HepG2 (cell line): Measurements from ENCODE around the gene MAPK1. TPM values are rescaled to one million over a fixed set of nuclear protein-coding genes. Genes with fewer than 3 reads are reported as not detected.
"Not testable (repeated sequence)": the region's sequence is repeated elsewhere in the genome, so short reads cannot be mapped to it uniquely, and the experiment has no call there.

Experiments used
- ATAC-seq: fragments of 200-7000 bp; cut with Tn5 transposase; 3 replicates; pipeline ENCODE4 v1.9.1; 2020; ENCODE audit warnings: mild to moderate bottlenecking, moderate library complexity
- BruUV-seq: library from RNA; stranded (reverse); fragments of 400-500 nt; replicated peaks from 2 replicates; lab custom pipeline; 2021; lab: Mats Ljungman, UMichigan
- CTCF ChIA-PET: fragments of 300-600 bp; formaldehyde crosslinking; extraction: SDS; loops from one replicate; lab custom pipeline; 2021; ENCODE audit warnings: low total read pairs, inconsistent platforms, low intra/inter-chr PET ratio; lab: Yijun Ruan, JAX
- POLR2A ChIA-PET: fragments of 350-600 bp; sonication (Branson Sonifier 250); formaldehyde crosslinking; loops from one replicate; lab custom pipeline; 2020; ENCODE audit warnings: antibody characterized with exemption, inconsistent platforms; lab: Yijun Ruan, JAX
- DNase-seq: peaks from one replicate; pipeline ENCODE4 v3.0.0-alpha.2; 2015; ENCODE audit warnings: low spot score
- FAIRE-seq: peaks from 3 replicates; lab custom pipeline; 2011; peaks lifted over from hg19 to GRCh38; lab: Jason Lieb, UNC
- H2AFZ ChIP-seq: one replicate; pipeline ENCODE4 v1.6.1; 2011; ENCODE audit warnings: low read length, inconsistent platforms
- H3K27ac ChIP-seq: fragments of 300-600 bp; 3 replicates; pipeline ENCODE4 v1.8.0; 2011; ENCODE audit warnings: mixed run types, mild to moderate bottlenecking, mixed read lengths, low read length, inconsistent platforms; ENCODE audit not compliant: insufficient read depth; ENCODE audit errors: extremely low read length
- H3K27me3 ChIP-seq, 2 experiments: fragments of 200-600 bp in 1 of 2; 2 replicates in 1 of 2; 3 replicates in 1 of 2; pipeline versions ENCODE4 v1.6.0 to v1.8.0; 2011; ENCODE audit warnings: low read length in 2 of 2, mild to moderate bottlenecking in 2 of 2, moderate library complexity in 2 of 2, inconsistent platforms in 1 of 2; ENCODE audit not compliant: insufficient read depth in 2 of 2, control insufficient read depth in 1 of 2
- H3K36me3 ChIP-seq, 2 experiments: fragments of 200-600 bp in 1 of 2; replicated peaks in 1 of 2; 2 replicates in 1 of 2; 3 replicates in 1 of 2; pipeline versions ENCODE4 v1.5.1 to v1.8.0; 2011; ENCODE audit warnings: low read length in 2 of 2, inconsistent platforms in 1 of 2; ENCODE audit not compliant: insufficient read depth in 2 of 2, control insufficient read depth in 1 of 2
- H3K4me1 ChIP-seq: 2 replicates; pipeline ENCODE4 v1.5.1; 2012; ENCODE audit warnings: low read length, inconsistent platforms; ENCODE audit not compliant: insufficient read depth
- H3K4me2 ChIP-seq: 2 replicates; pipeline ENCODE4 v1.6.0; 2011; ENCODE audit warnings: low read depth, low read length, inconsistent platforms
- H3K4me3 ChIP-seq, 3 experiments: fragments of 200-600 bp in 1 of 3; sonication (generic), shearing (Covaris generic) in 1 of 3; replicated peaks in 1 of 3; 2 replicates each; pipeline ENCODE4 v1.5.1; 2011 to 2016; ENCODE audit warnings: low read length in 3 of 3, inconsistent platforms in 2 of 3, low read depth in 2 of 3, mild to moderate bottlenecking in 2 of 3, control low read depth in 1 of 3, mixed read lengths in 1 of 3; ENCODE audit not compliant: insufficient read depth in 1 of 3
- H3K79me2 ChIP-seq: one replicate; pipeline ENCODE4 v1.6.1; 2011; ENCODE audit warnings: low read length, inconsistent platforms; ENCODE audit not compliant: insufficient read depth
- H3K9ac ChIP-seq: 2 replicates; pipeline ENCODE4 v1.6.0; 2011; ENCODE audit warnings: mild to moderate bottlenecking, low read depth, low read length, inconsistent platforms; ENCODE audit not compliant: insufficient read depth
- H3K9me3 ChIP-seq: 2 replicates; pipeline ENCODE4 v1.5.1; 2012; ENCODE audit warnings: mild to moderate bottlenecking, low read length
- H4K20me1 ChIP-seq: 2 replicates; pipeline ENCODE4 v1.6.0; 2011; ENCODE audit warnings: inconsistent platforms, mild to moderate bottlenecking, low read length, moderate library complexity; ENCODE audit not compliant: insufficient read depth
- FOXO4 ChIP-seq: sonication (generic); formaldehyde crosslinking; conservative IDR thresholded peaks from 2 replicates; pipeline ENCODE4 v1.8.1; 2023; ENCODE audit warnings: missing genetic modification reagents
- ZEB1 ChIP-seq: IDR thresholded peaks from 2 replicates; pipeline ENCODE4 v1.6.1; 2012; ENCODE audit warnings: mild to moderate bottlenecking, low read depth, inconsistent platforms; ENCODE audit not compliant: insufficient replicate concordance
- ZHX1 ChIP-seq: sonication (generic); formaldehyde crosslinking; IDR thresholded peaks from 2 replicates; pipeline ENCODE4 v1.8.1; 2022; ENCODE audit warnings: low read depth, mild to moderate bottlenecking, missing genetic modification reagents
- ZNF253 ChIP-seq: sonication (generic); formaldehyde crosslinking; IDR thresholded peaks from 2 replicates; pipeline ENCODE4 v1.8.0; 2022; ENCODE audit warnings: mild to moderate bottlenecking, missing genetic modification reagents, borderline replicate concordance
- ZNF30 ChIP-seq: sonication (generic); formaldehyde crosslinking; IDR thresholded peaks from 2 replicates; pipeline ENCODE4 v1.5.0; 2020; ENCODE audit warnings: mild to moderate bottlenecking, missing genetic modification reagents
- ZNF740 ChIP-seq: sonication (generic); formaldehyde crosslinking; IDR thresholded peaks from 2 replicates; pipeline ENCODE4 v1.4.0; 2020; ENCODE audit warnings: missing genetic modification reagents
- ZNF792 ChIP-seq: IDR thresholded peaks from 2 replicates; pipeline ENCODE4 v1.6.1; 2016
- WGBS: methylation state at CpG from one replicate; pipeline ENCODE4 v1.1.6; 2017; ENCODE audit warnings: low lambda C conversion rate; 5-methylcytosine and 5-hydroxymethylcytosine counted together
- in situ Hi-C: cut with HindIII; loops from 2 replicates; pipeline ENCODE4 v1.10.0; 2017; ENCODE audit warnings: low pct_unique_long_range_greater_than_20kb; ENCODE audit not compliant: extremely low pct_ligation_motif_present
- intact Hi-C: fragments of 100-400 bp; cut with micrococcal nuclease; formaldehyde crosslinking; loops from one replicate; pipeline ENCODE4 v1.10.0; 2022; ENCODE audit not compliant: unreplicated experiment
- polyA plus RNA-seq, 8 experiments: library from polyadenylated mRNA; depleted of rRNA in 3 of 8; stranded (reverse) in 7 of 8; unstranded in 1 of 8; fragments of >200 nt; fragmentation: Illumina TruSeq in 4 of 8; extraction: Trizol in 4 of 8; gene quantifications; 2 replicates each; pipeline versions ENCODE4 v1.2.1 to v1.2.3, GENCODE V29; 2011 to 2016; ENCODE audit warnings: low read depth in 4 of 8, missing spikeins in 1 of 8, mixed read lengths in 1 of 8; ENCODE audit not compliant: insufficient read depth in 1 of 8
- total RNA-seq, 5 experiments: library from RNA; depleted of rRNA; stranded (reverse); fragments of >200 nt; fragmentation: Illumina TruSeq; extraction: Trizol; gene quantifications; 2 replicates each; pipeline ENCODE4 v1.2.3, GENCODE V29; 2016; ENCODE audit warnings: low read depth in 1 of 5

Gene MAPK1
- total and polyA plus RNA-seq, 2 of the 13 experiments (the other 11 are each of a cell fraction or from before 2014, with no cell fraction given) = 107 to 114 TPM

GRCh38 chr22:21819183-21819770 is 48.2 kb downstream of the MAPK1 start (continued):
- TF ChIP-seq ZHX1 (CRISPR knock-in tag) (no peak), ZEB1 (no peak), ZNF792 (CRISPR knock-in tag) (no peak), ZNF253 (CRISPR knock-in tag) (no peak)

GRCh38 chr22:21818487-21819182 is 48.8 kb downstream of the MAPK1 start:
- no peak overlapping the region for H2AFZ ChIP-seq
- POLR2A ChIA-PET = no interaction called here
- H3K4me3 ChIP-seq = no peak overlapping the region
- no peak for ATAC-seq
- peaks cover 75% of the 10 kb centered on the region for H3K79me2 ChIP-seq
- H3K27me3 ChIP-seq = no peaks in the 10 kb centered on the region
- H3K4me2 ChIP-seq = no peak overlapping the region
- TF ChIP-seq ZNF30 (CRISPR knock-in tag) (no peak), ZEB1 (no peak), ZNF740 (CRISPR knock-in tag) (no peak), FOXO4 (CRISPR knock-in tag) (no peak)
- no peaks in the 10 kb centered on the region for H3K9me3 ChIP-seq
- FAIRE-seq = no peak
- H3K27ac ChIP-seq = no peak overlapping the region
- peaks cover 8% of the 10 kb centered on the region; the same call in 1 of the 2 replicates for H4K20me1 ChIP-seq
- 84% methylated on average over 8 of the region's 8 CpGs for WGBS
- intact Hi-C loops (no loop called here), in situ Hi-C loops (no loop called here)
- H3K9ac ChIP-seq = no peak overlapping the region
- no TSS peak for BruUV-seq
- H3K36me3 ChIP-seq = peaks cover 0 to 17% of the 10 kb centered on the region in 2 experiments; a peak in 2 of 5 replicates
- DNase-seq = no peak
- CTCF ChIA-PET = no interaction called here
- no peaks in the 10 kb centered on the region for H3K4me1 ChIP-seq

GRCh38 chr22:21817497-21817853 is 50.0 kb downstream of the MAPK1 start:
- H3K9me3 ChIP-seq, H3K4me1 ChIP-seq, ATAC-seq, H3K27me3 ChIP-seq, H2AFZ ChIP-seq, POLR2A ChIA-PET, in situ Hi-C loops, FAIRE-seq, H3K4me2 ChIP-seq, H3K4me3 ChIP-seq, CTCF ChIA-PET, DNase-seq, H3K9ac ChIP-seq, H3K27ac ChIP-seq, intact Hi-C loops, BruUV-seq: not testable (repeated sequence)
- WGBS = 90% methylated on average over 3 of the region's 3 CpGs
- Histone ChIP-seq H4K20me1 (peaks cover 11% of the 10 kb centered on the region; the same call in 1 of the 2 replicates), H3K79me2 (peaks cover 72% of the 10 kb centered on the region), H3K36me3 (peaks cover 0 to 17% of the 10 kb centered on the region in 2 experiments; a peak in 2 of 5 replicates)
